GM18502 (cell line): ENCODE data around the gene RPTOR.

ENCODE experiments used
- ATAC-seq: cut with Tn5 transposase; IDR thresholded peaks from one replicate; pipeline ENCODE4 v1.9.1; 2021; ENCODE audit warnings: mild to moderate bottlenecking; ENCODE audit not compliant: unreplicated experiment, poor library complexity

Gene RPTOR

GRCh38 chr17:80989586-80989913 lies 444.9 kb downstream of the RPTOR start:
- ATAC-seq: no peak

DNA sequence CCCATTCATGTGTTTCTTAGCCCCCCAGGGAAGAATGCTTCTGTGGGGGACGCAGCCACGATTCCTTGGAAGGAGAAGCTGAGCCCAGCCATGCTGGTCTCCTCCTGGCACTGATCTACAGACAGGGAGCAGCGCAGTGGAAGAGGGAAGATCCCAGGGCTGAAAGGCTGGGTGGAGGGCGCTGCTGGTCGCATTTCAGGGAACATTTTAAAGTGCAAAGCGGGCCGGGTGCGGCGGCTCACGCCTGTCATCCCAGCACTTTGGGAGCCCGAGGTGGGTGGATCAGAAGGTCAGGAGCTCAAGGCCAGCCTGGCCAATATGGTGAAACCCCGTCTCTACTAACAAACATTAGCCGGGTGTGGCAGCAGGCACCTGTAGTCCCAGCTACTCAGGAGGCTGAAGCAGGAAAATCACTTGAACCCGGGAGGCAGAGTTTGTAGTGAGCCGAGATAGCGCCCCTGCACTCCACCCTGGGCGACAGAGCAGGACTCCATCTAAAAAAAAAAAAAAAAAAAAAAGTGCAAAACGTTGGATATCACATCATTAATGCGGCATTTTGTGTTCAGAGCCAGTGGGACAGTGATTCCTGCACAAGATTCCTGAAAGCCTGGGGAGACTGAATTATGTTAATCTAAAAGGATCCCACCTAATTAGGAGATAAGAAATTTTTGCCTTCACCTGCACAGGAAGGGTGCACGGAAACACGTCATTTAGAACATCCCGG lies 446.4 kb downstream of the RPTOR start:
- no peak for ATAC-seq

DNA sequence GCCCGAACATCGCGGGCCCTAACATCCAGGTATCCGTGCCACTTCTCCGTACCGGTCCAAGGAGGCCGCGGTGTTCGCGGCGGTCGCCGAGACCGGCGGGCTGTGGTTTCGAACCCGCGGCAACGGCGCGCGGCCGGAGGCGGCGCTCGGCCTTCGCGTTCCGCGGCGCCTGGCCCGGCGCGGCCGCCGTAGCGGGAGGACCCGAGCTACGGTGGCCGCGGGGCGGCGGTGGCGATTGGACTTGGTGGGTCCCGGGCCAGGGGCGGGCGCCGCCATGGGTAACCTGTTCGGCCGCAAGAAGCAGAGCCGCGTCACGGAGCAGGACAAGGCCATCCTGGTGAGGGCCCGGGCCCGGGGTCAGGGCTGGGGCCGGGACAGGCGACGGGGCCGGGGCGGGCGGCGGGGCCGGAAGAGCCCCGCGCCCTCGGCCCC lies 447.0 kb downstream of the RPTOR start, which contains the start of gene CHMP6:
TSS of gene CHMP6 (plus strand) at position 197 of the 432 bp plus-strand sequence. CDS start at position 275, 78 bp downstream.
- ATAC-seq: peak; percentile 67

- ATAC-seq: peak; percentile 32
These were observed 447.7 kb downstream of the RPTOR start for GRCh38 chr17:80992077-80992947.

- ATAC-seq: no peak
These were observed 448.4 kb downstream of the RPTOR start for GRCh38 chr17:80992948-80993624.

GRCh38 chr17:80995131-80995530 lies 450.5 kb downstream of the RPTOR start:
- no peak for ATAC-seq

DNA sequence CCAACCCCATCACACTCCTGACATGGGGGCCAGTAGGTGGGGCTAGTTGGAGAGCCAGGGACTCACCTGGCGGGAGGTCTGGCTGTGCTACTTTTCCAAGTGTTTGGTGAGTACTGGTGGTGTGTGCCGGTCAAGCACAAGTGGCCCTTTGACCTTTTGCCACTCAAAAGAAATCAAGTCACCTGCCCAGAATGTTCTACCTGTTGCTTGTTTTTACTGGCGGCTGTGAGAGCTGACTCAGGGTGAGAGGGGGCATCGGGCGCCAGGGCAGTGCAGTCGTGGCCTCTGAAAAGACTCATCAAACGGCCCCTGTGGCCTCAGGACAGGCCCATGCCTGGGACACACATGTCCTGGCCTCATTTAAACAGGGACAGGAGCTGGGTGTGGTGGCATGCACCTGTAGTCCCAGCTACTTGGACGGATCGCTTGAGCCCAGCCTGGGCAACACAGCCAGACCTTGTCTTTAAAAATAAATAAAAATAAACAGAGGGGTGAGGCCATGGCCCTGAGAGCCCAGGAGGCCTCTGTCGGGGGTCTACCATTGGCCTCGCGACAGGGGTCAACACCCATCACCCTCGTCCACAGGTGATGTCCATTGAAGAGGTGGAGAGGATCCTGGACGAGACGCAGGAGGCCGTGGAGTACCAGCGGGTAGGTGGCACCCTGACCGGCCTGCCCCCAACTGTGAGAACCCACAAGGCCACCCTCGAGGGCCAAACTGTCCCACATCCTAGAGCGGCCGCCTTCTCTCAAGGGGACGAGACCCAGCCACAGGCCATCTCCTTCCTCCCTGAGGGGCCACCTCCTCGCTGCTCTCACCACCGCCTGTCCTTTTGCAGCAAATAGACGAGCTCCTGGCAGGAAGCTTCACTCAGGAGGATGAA lies 452.0 kb downstream of the RPTOR start:
- ATAC-seq: no peak

DNA sequence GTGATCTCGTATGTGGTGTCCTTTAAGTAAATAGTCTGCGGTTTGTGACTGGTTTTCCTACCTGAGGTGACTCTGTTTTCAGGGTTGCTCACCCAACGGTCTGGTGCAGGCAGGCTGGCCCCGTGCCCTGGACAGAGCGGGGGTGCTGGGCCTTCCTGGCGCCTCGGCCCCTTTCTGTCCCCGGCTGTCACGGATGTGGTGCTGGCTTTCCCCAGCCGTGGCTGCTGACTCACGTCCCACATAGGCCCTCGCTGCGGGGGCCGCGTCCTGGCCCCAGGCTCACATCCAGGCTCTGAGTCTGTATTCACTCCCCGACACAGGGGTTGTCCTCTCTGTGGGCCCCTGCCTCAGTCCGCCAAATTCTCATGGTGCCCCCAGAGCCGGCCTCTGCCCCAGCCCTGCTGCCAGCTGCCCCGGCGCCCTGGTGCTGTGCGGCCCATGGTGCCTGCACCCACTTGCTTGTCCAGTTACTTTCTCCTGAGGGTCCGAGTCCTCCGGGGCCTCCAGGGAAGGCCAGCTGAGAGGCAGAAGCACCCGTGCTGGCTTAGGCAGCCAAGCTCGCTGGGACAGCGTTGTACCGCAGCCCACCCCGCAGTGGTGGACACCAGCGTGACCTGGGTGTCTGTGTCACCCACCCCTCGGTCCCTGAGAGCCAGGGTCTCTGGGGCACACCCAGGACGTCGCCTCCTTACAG lies 452.9 kb downstream of the RPTOR start:
- ATAC-seq: no peak

- no peak for ATAC-seq
These were observed 453.6 kb downstream of the RPTOR start for GRCh38 chr17:80998118-80998747.

- no peak for ATAC-seq
These were observed 454.3 kb downstream of the RPTOR start for GRCh38 chr17:80998748-80999535.

DNA sequence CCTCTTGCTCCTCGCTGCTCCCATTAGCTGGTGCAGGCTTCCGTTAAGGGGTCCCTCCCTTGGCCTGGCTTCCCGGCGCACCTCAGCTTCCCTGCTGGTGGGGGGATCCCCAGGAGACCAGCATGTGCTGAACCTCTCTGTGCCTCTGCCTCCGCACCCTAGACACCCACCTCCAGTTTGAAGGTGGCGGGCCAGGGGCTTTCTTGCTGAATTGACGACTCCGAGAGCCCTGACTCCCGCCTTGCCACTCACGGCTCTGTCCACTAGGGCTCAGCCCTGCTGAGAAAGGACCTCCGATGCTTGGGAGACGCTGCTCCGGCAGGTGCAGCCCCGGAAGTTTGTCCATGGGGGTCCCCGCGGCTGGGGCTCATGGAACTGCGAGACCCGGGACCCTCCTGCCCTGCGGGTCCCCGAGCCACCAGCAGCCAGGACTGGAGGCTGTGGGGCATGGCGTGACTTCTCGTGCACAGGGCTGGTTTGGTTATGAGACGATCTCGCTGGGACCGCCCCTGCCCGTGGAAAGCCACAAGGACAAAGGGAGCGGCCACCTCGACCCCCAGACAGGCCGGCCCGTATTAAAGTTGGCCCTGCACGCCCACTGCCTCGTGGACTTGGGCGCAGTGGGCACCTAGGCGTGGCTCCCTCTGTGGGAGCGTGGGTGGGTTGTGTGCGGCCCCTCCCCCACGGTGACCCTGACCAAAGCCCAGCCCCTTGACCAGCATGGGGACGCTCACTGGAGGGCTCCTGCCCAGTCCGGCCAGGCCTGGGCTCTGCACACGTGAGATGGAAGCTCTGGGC lies 455.1 kb downstream of the RPTOR start:
- no peak for ATAC-seq

- ATAC-seq: no peak
These were observed 455.6 kb downstream of the RPTOR start for GRCh38 chr17:81000334-81000630.

DNA sequence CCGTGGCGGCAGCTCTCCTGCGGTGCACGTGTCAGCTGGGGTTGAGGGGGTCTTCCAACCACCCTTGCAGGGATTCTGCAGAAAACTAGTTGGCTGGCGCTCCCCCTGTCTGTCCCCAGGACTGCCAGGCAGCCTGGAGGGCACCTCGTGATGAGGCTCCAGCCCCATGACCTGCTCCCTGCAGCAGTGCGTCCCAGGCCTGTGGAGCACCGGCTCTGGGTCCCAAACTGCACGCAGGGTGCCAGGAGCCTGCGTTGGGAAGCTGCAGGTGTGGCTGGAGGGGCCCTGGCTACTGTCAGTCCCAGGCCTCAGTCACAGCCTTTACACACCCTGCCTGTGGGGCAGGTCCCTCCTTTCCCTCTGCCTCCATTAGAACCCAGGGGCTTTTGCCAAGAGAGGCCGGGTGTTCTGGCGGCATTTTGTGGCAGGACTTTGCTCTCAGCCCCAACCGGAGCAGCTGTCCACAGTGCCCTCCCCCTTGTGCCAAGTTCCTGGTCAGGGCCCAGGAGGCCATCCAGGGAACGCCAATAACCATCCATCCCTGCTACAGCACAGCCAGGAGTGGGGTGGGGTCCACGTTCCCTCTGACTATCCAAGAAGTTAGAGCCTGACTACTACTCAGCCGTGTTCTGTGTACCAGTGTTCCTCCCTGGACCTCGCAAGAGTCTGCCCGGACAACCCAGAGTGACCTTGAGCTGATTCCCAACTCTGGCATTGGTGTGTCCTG lies 456.2 kb downstream of the RPTOR start:
- no peak for ATAC-seq

DNA sequence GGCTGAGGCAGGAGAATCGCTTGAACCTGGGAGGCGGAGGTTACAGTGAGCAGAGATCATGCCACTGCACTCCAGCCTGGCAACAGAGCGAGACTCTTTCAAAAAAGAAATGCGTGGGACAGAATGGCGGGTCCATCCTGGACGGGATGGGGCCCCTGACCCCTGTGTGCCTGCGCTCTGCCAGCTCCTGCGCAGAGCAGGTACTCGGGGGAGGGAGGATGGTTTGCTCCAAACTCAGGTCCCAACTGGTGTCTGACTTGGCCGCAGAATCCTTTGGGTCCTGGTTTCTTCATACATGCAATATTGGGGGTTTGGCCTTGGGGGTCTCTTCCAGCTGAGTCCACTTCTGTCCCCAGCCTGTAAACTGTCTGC lies 457.4 kb downstream of the RPTOR start:
- no peak for ATAC-seq

GRCh38 chr17:81002409-81003361 lies 458.0 kb downstream of the RPTOR start:
- ATAC-seq: no peak
